GM12874 (cell line): ENCODE measurements around the gene C1orf53.

ENCODE experiments used
- CTCF ChIP-seq: IDR thresholded peaks from 2 replicates; pipeline ENCODE4 v1.5.1; 2011; ENCODE audit warnings: low read depth, mild to moderate bottlenecking, control low read depth, low read length, moderate library complexity; ENCODE audit not compliant: insufficient read depth

Gene C1orf53

GRCh38 chr1:197910120-197910991 lies 7.9 kb downstream of the C1orf53 start:
- TF ChIP-seq CTCF = no peak

- TF ChIP-seq CTCF = no peak
Observed at GRCh38 chr1:197911111-197911856, 8.9 kb downstream of the C1orf53 start.

- TF ChIP-seq CTCF = no peak
Observed at GRCh38 chr1:197911857-197912696, 9.6 kb downstream of the C1orf53 start.

GRCh38 chr1:197912739-197913494 lies 10.5 kb downstream of the C1orf53 start:
- TF ChIP-seq CTCF = no peak

GRCh38 chr1:197913495-197914276 lies 11.3 kb downstream of the C1orf53 start:
- no peak for TF ChIP-seq CTCF

- TF ChIP-seq CTCF = no peak
Observed at GRCh38 chr1:197914510-197914909, 12.1 kb downstream of the C1orf53 start.
